Esophagus squamous epithelium (tissue), 4 donors: ENCODE measurements around the gene SVOP.

ENCODE experiments used
- POLR2A ChIP-seq, 4 donors: fragments of 450-650 bp; IDR thresholded peaks; one replicate each; pipeline ENCODE4 v1.6.1; 2017; ENCODE audit warnings: antibody characterized with exemption in 4 of 4, mild to moderate bottlenecking in 4 of 4, moderate library complexity in 3 of 4
- TF ChIP-seq, protein P1 (sequence below), 6 experiments: fragments of 450-650 bp in 4 of 6; fragments of 200-600 bp in 2 of 6; sonication (generic) in 2 of 6; IDR thresholded peaks; one replicate each; pipeline ENCODE4 v1.5.1; 2016 to 2019; ENCODE audit warnings: antibody characterized with exemption in 6 of 6, mild to moderate bottlenecking in 4 of 6, moderate library complexity in 4 of 6

DNA sequence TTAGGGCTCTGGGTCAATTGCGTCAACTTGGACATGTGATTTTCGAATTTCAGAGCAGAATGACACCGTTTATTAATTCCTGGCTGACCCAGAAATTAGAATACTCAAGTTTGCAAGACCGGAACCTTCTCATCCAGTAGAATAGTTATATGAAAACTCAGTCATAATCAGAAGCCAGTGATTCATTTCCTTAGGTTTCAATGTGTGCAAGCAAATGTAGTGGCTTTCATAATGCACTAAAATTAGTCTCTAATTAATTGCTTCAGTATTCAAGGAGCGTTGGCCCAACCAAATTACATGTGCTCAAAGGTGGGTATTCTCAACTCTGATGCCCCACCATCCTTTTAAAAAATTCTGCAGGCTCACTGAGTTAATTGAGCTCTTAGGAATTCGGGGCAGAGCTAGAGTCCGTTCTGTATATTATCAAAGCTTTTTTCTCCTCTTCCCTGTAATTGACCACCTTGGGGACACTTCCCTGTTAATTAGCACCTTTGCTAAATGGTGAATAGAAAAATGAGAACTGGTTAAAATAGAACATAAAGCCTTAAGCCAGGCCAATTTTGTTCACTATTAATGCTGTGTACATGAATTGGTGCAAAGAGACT is 85.6 kb downstream of the SVOP start:
- TF ChIP-seq, protein P1, sequence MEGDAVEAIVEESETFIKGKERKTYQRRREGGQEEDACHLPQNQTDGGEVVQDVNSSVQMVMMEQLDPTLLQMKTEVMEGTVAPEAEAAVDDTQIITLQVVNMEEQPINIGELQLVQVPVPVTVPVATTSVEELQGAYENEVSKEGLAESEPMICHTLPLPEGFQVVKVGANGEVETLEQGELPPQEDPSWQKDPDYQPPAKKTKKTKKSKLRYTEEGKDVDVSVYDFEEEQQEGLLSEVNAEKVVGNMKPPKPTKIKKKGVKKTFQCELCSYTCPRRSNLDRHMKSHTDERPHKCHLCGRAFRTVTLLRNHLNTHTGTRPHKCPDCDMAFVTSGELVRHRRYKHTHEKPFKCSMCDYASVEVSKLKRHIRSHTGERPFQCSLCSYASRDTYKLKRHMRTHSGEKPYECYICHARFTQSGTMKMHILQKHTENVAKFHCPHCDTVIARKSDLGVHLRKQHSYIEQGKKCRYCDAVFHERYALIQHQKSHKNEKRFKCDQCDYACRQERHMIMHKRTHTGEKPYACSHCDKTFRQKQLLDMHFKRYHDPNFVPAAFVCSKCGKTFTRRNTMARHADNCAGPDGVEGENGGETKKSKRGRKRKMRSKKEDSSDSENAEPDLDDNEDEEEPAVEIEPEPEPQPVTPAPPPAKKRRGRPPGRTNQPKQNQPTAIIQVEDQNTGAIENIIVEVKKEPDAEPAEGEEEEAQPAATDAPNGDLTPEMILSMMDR (IDR thresholded peaks at IDR 0.05) = no peak
- TF ChIP-seq POLR2A (IDR thresholded peaks at IDR 0.05) = no peak
